CMK (cell line): ENCODE measurements around the gene RWDD3.

Experiments
- DNase-seq: peaks from one replicate; pipeline ENCODE4 v3.0.0-alpha.2; 2010; ENCODE audit warnings: low read depth

RWDD3 gene

DNA sequence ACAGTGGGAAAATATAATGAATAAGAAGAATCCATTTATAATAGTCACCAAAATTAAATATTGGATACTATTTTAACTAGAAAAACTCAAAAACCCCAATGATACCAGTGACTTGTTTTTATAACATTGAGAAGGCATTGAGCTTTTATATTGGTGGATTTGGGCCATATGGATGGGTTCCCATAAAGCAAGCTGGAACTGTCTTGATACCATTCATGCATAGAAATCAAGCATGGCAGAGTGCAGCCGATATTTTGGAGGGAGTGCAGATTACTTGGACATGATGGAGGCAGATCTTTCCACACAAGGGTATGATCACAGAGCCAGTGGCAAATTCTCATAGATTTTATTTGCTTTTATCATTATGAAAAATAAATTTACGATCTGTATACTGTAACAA, 3.8 kb upstream of the RWDD3 start:
- no peak for DNase-seq

DNA sequence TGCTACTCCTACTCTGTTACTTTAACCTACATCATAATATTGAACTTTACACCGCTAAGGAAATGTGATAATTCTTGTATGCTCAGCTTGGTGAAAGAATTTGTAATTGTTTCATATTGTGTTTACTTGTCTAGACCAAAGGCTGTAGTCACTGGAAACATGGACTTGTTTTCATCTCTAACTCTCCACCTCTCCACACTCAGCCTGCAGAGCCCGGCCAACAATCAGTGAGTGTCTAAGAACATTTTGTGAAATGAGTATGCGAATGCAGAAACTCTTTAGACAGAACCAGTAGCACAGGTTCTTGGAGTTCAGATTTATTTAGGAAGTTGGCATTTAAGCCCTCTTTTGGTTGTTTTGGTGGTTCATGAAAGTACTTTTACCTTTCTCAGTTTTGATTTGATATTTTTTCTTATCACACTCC, 3.2 kb upstream of the RWDD3 start:
- DNase-seq: no peak

DNA sequence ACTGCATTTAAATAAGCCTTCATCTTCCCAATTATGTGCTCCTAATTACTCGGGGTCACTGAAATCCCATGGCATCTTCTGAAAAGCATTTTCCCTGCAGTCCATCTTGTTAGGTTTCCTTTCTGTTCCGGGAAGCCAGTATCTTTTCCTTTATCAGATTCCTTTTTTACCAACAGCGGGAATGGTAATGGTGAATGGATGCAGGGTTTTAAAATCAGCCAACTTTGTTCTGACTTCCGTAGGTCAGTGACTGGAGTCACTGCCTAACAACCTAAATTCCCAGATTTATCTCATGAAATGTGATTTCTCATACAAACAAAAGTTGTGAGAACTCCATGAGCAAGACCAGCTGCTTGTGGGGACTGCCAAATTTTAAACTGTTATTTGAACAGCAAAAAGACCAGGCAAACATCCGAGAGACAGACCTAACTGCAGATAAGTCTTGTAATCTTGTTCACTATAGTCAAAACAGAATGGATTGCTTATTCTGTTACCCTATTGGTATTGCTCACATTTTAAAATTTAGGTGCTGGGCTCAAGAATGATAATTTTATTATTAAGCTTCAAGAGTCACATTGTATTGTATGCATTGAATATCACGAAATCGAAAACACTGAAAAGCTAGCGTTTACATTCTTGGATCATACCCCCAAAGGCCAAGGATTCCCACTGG, 1.2 kb upstream of the RWDD3 start:
- no peak for DNase-seq

DNA sequence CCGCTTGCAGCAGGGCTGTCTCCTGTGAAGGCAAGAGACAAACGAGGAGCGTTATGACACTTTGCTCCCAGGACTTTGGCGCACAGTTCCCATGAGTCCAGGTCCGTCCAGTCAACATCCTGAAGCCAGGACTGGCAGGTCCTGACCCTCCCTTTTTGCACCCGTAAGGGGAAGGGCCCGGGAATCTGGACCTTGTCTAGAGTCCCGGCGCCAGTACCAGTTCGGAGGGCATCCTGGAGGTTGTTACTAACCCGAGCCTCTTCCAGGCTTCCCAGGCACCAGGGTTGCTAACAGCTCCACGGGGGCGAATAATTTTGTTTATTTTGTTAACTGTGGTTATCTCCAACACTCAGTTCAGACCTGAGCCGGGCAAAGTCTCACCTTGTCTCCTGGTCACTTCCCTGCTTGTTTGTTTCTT, 682 bp upstream of the RWDD3 start:
- DNase-seq: no peak

DNA sequence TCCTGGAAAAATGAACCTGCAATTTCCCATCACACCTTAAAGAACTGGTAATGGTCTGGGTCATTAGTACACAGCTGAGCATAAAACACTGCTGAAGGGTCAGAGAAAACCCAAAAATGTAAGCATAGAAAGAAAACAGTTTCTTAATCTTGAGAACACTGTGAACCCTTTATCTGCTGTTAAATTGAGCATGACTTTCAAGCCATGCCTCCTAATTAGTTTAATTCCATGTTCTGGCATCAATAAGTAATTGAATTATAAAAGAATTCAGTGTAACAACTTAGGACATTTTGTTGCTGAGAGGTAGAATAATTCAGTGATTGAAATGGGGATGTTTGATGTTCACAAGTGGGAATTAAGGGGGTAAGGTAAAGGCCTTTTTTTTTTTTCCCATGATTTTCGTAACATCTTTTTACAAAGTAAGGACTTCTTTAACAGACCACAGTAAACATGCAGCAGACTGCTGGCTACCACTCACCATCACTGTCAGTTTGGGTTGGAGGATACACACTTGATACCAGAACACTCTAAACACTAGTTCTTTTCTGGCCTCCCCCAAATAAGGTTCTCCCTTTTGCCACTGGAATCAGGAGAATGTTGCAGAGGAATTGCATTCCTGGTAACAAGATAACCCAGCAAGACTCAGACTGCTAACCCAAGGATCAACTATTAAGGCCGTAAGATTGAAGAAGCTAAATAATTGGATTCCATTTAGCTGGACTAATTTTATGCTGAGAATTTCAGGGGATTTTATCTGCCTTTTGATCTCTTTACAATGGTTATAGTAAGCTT, 3.0 kb downstream of the RWDD3 start:
- no peak for DNase-seq

DNA sequence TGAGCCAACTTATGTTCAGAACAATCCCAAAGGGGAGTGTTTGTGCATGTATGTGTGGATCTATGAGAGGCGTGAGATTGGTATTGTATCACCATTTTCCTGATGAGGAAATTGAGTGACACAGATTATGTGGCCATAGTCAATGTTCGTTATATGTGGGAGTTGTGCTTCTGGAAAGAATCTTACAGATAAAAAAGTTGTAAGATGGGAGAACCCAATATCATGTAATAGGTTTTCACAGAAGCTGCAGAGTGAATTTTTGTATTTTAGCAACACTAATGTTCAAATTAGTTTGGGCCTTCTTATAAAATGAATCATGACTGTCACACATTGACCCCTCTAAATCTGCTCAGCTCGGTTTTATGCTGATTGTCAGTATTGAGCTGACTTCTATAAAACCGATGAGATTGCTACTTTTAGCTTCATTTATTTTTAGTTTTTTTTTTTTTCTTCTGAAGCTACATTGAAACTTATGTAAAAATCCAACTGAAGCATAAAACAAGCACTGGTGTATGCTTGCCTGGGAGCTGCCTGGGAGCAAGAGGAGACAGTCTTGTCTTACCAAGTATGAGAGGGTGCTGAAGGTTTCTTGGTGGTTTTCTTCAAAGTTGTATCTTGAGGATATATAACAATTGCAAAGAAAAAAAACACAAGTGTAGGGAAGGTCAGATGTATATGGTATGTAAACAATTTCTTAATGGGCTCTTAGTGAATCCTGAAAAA, 4.1 kb downstream of the RWDD3 start:
- DNase-seq: no peak

DNA sequence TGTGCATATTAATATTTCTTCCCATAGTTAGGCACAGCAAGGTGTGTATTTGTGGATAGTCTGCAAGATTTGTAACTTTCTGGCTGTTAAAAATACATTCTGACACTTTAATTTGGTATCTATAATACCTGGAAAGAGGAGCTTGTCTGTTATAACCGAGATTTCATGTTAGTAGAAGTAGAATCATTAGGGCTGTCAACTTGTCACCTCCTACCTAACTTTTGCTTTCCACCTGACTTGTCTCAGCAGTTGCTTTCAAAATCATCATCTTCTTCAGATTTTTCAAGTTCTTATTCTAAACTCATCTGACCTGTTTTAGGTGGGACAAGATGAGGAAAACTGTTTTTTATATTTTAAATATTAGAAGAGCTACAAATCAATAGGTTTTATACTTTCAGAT, 11.0 kb downstream of the RWDD3 start:
- DNase-seq: no peak

DNA sequence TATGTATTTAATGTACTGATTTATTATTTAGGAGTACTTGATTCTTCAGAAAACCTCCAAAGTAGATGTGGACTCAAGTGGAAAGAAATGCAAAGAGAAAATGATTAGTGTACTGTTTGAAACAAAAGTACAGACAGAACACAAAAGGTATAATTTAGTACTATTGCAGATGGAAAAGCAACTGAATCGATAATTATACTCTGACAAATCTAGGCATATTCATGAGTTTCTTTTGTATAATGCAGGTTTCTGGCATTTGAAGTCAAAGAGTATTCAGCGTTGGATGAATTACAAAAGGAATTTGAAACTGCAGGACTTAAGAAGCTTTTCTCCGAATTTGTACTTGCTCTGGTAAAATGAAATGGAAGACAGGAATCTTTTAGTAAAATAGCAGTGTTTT, 12.5 kb downstream of the RWDD3 start:
- DNase-seq: no peak

DNA sequence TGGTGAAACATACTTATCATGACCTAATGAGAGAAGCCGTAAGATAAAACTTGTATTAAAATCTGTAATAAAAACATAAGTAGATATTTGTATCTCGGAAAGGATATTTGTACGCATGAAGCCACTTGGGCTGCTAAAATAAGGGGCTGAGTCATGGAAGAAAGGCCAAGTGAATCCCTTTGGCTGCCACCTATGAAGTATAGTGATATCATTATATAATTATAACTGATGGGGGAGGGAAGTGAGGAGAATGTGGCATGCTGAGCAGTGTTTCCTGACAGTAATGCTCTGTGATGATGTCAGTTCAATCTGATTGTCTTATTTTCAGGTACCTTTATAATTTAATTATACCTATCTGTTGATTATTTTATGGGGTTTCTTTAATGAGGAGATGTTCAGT, 13.6 kb downstream of the RWDD3 start:
- no peak for DNase-seq

DNA sequence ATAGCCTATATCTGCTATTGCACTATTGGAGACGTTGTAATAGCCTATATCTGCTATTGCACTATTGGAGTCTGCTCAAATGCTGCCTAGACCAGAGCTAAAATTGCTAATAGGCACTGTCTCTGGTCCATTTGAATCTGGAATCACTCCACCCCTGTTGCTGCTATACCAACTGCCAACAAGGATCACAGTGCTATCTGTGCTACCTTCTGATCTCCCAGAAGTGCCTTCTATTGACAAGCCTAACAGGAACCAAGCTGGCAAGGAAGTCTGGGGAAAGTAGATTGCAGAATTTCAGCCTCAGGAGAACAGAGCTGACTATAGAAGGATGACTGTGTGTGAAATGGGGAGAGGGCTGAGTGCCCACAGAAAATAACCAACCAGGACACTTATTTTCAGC, 15.9 kb downstream of the RWDD3 start:
- DNase-seq: peak; percentile 90

DNA sequence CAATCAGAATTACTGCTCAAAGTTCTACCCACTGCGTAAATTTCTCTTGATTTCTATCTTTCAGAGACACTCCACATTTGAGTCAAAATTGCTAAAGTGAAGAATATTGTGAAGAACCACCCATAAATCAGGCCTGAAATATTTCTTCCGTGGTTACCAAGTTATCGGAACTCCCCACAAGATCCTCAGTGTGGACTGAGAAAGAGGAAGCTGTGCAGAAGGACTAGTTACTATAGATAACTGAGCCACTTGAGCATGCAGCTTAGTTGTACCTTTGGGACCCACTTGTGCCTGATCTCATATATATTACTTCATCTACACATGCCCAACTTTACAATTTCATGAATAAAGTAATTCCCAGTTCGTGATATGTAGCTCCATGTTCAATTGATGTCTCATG, 18.4 kb downstream of the RWDD3 start:
- DNase-seq: peak; percentile 39

DNA sequence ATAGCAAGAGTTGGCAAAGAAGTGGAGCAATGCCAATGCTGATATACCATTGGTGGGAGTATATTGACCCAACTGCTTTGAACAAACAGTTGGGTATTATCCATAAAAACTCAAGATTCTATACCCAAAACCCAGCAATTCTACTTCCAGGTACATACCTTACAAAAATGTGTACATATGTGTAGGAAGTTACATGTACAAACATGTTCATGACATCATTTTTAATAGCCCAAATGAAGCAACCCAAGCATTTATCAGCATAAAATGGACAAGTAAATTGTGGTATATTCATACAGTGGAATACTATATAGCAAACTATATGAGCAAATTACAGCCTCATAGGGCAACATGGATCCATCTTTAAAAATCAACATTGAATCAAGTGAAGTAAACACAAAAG, 20.9 kb downstream of the RWDD3 start:
- DNase-seq: no peak

DNA sequence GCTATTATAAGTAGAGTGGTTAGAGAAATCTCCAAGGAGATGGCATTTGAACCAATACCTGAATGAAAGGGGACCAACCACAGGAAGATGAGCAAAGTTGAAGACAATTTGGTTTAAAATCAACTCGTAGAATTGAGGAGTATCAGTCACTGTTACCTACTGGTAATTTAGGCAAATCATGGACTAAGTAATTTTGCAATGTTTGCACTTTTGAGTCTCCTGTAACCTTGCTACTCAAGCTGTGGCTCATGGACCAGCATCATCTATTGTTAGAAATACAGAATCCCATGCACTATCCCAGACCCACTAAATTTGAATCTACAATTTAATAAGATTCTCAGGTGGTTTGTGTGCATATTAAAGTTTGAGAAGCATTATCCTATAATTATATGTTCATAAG, 21.8 kb downstream of the RWDD3 start:
- DNase-seq: no peak

DNA sequence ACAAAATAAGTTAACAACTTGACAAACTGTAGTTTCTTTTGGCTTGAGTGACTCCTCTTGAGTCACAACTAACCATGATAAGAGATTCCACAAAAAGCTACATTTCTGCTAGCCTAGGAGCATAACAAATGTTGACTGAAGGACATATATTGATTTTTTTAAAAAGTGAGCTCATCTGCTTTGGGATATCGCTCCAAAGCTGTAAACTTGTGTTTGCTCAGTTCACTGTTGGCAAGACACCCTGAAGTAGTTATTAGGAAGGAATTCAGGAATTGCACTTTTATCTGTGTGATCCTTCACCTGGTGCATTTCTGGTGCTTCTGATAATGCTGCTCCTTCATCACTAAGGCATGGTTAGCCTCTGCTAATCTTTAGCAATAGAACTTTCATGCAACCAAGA, 23.7 kb downstream of the RWDD3 start:
- no peak for DNase-seq

DNA sequence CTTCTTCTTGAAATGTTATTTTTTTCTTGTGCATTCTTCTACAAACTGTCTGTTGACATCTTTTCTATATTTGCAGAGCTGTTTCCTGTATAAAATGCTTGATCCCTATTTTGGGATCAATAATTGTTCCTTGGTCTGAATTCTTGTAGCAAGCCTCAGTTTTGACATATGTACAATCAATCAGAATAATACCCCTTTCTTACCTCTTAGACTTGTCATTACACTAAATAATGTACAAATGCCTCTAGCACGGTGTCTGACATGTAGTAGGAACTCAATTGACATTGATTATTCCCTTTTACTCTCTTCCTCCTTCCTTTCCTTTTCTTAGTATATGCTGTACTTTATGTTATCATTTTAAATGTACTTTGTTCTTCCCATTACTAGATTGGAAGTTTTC, 25.2 kb downstream of the RWDD3 start:
- DNase-seq: no peak

DNA sequence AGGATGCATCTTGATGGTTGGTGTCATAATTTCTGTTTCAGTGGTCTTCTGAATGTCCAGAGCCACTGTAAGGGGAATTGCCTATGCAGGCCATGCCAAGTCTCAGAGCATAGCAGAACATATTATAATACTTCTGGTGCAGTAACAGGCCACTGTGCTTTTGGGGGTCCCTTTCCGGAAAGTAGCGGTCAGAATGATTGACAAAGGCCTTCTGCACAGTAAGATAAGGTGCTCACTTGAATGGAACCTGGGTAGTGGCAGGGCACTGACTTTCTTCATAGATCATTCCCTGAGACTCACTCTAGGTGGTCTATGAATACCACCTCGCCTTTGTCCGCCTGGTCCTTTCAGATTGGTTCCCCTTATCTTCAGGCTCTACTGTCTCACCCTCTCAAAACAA, 28.9 kb downstream of the RWDD3 start:
- peak; percentile 58 for DNase-seq

DNA sequence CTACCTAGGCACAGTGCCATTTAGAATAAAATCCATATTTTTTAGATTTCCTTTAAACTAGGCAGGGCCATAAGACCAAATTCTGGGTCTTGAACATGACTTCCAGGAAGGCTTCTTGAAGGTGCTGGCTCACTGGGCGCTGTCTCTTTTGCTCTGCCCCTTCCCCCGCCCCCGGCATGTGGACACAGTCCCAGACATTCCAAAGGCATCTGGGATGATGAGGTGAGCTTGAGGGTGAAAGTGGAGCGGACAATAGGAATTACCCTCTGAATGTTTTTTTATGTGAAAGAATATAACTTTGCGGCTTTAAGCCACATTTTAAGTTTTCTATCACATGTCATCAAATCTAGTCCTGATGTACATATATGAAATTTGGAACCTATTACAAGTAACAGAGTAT, 29.4 kb downstream of the RWDD3 start:
- no peak for DNase-seq

DNA sequence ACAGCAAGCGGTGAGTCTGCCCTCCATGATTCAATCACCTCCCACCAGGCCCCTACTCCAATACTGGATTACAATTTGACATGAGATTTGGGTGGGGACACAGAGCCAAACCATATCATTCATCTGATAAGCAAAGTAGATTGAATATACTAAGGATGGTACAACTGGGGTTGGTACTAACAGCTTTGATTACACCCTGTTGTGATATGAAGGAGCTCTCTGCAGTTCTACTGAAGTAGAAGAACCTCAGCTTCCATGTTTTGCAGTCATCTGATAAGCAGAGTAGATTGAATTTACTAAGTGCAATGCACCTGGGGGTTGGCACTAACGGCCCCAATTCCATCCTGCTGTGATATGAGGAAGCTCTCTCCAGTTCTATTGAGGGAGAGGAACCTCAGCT, 31.1 kb downstream of the RWDD3 start:
- DNase-seq: no peak

DNA sequence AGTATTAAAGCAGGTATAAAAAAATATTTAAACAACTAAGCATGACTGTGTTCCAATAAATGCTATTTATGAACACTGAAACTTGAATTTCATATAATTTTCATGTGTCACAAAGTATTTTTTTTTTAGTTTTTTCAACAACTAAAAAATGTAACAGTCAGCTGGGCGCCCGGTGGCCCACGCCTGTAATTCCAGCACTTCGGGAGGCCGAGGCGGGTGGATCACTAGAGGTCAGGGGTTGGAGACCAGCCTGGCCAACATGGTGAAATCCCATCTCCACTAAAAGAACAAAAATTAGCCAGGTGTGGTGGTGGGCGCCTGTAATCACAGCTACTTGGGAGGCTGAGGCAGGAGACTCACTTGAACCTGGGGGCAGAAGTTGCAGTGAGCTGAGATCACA, 42.4 kb downstream of the RWDD3 start:
- no peak for DNase-seq

DNA sequence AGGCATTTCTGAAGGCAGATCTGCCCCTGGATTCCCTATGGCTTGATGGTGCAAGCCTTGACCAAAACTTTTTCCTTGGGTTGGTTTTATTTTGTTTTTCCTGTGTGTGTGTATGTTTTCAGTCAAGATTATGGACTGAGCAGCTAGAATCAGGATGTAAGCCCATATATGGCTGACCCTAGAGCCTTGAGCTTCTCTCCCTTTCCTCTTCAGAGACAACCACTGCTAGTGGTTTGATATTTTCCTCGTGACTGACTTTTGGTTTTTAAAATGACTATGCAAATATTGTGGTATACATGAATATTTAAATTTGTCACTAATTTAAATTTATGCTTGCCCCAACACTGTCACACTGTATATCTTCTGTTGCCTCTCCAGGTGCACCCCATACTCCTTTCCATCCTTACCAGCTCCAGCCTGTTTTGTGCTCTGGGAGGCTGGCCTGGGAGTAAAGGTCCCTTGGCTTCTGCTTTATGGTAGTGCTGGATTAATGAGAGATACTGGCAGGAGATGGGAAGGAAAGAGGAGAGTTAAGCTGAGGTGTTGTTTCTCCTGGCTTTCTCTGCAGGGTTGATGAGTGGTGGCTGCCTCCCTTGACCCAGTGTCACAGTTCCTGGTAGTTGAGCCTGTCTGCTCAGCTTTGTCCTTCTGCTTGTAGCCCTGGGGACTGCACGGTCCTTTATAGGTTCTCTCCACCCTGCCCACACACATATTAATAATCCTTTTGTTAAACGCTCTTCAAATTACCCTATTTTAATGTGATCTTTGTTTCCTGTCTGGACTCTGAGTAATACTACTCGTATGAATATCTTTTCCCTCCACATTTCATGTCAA, 44.4 kb downstream of the RWDD3 start:
- no peak for DNase-seq

DNA sequence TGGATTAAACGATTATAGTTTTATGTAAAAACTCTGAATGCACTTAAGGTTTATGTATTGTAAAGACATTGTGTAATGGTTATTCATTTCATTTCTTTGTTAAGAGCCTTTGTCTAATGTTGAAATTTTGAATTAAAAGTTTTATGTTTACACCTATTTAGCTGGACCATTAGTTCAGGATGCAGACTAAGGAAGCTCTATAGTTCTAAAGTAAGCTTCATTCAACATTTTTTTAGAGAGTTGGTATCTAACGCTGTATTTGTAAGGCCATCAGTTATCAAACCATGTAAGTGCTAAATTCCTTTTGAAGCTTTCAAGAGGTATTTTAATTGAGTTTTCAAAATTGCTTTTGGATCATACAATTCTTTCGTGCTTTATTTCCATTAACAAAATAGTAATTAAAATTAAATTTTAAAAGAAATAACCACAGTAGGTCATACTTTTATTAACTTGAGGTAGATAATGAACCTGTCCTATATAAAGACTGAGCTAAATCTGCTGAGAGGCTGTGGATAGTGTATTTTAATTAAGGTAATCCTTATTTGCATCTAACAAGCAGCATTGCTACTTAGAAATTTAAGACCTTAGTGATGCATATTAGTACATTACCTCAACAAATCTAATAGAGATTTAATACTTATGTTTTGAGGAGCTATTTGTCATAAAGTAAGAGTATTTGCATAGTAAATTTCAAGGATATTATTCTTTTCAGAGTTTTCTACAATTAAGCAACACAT, 47.9 kb downstream of the RWDD3 start:
- DNase-seq: no peak

DNA sequence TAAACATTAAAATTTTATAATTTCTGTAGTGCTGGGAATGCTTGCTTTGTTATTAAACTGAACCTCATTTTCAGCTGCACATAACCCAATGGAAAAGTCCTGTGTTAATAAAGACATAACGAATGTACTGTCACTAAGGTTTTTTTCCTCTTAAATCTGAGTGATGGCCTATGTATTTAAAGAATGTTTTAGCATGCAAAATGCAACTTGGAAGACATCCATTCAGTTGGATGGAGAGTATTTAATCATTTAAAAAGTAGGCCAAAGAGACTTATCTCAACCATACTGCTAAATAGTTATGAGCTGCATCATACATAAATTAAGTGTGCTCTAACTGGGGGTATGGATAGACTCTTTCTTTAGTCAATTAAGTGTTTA, 48.5 kb downstream of the RWDD3 start:
- no peak for DNase-seq
